HG03159 (cell line): ENCODE measurements around the gene TINAG.

Source experiments
- ATAC-seq: cut with Tn5 transposase; IDR thresholded peaks from one replicate; pipeline ENCODE4 v1.9.1; 2021; ENCODE audit warnings: mild to moderate bottlenecking, moderate library complexity; ENCODE audit not compliant: unreplicated experiment

The TINAG gene

GRCh38 chr6:54419885-54420284 lies 111.6 kb downstream of the TINAG start:
- no peak for ATAC-seq

GRCh38 chr6:54426995-54427394 lies 118.8 kb downstream of the TINAG start:
- no peak for ATAC-seq

- no peak for ATAC-seq
Observed at GRCh38 chr6:54427396-54427937, 119.2 kb downstream of the TINAG start.

- ATAC-seq = peak; percentile 93
Observed at GRCh38 chr6:54428431-54428830, 120.2 kb downstream of the TINAG start.

GRCh38 chr6:54431466-54431865 lies 123.2 kb downstream of the TINAG start:
- no peak for ATAC-seq
